HG02588 (cell line): ENCODE data around the gene PRKAG1.

Experiments
- ATAC-seq: cut with Tn5 transposase; IDR thresholded peaks from one replicate; pipeline ENCODE4 v1.9.1; 2021; ENCODE audit warnings: mild to moderate bottlenecking, moderate library complexity; ENCODE audit not compliant: unreplicated experiment

PRKAG1 gene

GRCh38 chr12:49050507-49051372 is 32.2 kb upstream of the PRKAG1 start:
- no peak for ATAC-seq

- ATAC-seq: no peak
These were observed 31.1 kb upstream of the PRKAG1 start for GRCh38 chr12:49049566-49050224.

- ATAC-seq: no peak
These were observed 30.4 kb upstream of the PRKAG1 start for GRCh38 chr12:49048953-49049352.

GRCh38 chr12:49046129-49046895 is 27.7 kb upstream of the PRKAG1 start:
- ATAC-seq: no peak

GRCh38 chr12:49044660-49045059 is 26.1 kb upstream of the PRKAG1 start:
- ATAC-seq: no peak

DNA sequence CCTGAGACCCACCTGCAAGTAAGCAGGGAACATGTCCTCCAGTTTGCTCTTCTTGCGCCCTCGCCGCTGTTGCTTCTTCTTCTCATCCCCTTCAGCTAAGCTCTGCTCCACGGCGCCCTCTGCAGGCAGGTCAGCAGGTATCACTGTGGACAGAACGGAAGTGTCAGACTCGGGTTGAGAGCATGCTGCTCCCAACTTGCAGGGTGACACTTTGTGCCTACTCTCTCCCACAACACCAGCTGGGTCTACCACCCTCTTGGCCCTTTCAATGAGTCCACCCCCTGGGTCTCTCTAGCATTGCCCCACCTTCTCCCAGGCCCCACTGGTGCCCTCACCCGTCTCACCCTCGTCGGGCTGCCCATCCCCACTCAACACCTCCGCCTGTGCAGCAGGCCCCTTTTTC is 25.3 kb upstream of the PRKAG1 start:
- ATAC-seq: no peak

GRCh38 chr12:49043241-49043640 is 24.7 kb upstream of the PRKAG1 start:
- ATAC-seq: no peak

- no peak for ATAC-seq
These were observed 23.4 kb upstream of the PRKAG1 start for GRCh38 chr12:49041881-49042484.

DNA sequence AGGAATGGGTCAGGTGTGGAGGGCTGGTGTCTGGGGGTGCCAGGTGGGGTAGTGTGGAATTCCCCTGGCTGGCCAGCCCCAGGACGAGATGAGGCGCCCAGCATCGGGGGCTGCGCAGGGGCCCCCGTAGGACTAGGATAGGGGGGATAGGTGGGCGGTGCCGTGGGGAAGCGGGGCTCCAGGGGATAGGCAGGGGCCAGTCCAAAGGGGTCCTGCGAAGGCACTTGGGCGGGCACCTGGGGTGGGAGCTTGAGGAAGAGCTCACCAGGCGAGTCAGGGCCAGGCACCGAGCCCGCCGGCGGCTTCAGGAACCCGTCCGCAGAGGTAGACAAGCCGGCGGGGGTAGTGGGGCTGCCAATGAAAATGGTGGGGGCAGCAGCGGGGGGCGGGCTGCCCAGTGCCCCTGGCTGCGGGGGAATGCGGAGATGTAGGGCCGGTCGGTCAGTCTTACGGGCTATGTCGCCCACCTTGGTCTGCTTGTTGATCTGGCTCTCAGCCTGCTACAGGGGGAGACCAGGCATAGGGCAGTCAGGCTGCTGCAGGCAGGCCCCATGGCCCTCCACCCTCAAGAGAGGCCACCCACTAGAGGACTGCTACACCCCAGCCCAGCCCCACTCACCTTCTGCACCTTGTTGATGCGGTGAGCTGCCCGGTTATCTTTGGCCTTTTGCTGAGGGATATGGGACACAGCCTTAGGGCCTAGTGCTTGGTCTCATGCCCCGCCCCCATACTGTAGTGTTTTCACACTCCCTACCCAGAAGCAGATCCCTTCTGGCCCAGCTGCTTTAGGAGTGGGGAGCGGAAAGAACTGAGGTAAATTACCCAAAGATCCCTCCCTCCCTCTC is 22.7 kb upstream of the PRKAG1 start:
- ATAC-seq: no peak

- ATAC-seq: no peak
These were observed 21.8 kb upstream of the PRKAG1 start for GRCh38 chr12:49040364-49040855.

DNA sequence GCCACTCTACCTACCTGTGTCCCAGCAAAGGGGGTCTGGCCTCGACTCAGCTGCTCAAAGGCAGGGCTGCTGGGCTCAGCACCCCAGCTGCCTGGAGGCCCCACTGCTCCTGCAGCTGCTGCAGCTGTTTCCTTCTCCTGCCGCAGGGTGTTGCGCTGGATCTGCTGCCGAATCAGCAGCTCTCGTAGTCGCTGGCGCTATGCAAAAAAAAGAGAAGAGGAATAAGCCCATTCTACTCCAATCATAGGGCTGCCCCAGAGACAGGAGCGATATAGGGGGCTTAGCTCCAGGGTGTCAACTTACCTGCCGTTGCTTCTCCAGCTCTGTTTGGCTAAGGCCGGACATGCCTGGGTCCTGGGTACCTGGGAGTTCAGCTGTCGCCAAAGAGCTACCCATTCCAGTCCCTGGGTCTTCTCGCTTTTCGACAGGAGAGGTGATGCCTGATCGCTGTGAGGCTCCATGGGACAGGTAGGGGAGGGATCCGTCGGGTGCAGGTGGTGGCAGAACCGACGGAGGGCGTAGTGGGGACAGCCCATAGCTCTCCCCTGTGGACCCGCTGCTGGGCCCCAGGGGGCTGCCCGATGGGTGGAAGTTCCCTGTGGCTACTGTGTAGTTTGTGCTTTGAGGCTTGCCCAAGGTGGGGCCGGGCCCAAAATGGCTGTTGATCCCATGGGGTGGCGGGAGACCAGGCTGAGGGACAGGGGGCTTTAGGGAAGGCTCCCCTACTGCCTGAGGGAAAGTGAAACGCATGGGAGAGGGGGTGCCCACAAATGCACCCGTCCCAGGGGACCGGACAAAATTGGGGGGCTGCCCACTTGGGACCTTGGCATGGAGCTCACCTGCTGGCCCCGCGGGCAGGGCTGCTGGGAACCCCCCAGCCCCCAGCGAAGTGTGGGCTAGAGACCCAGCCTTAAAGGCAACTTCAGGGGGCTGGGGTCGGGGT is 21.1 kb upstream of the PRKAG1 start:
- no peak for ATAC-seq

DNA sequence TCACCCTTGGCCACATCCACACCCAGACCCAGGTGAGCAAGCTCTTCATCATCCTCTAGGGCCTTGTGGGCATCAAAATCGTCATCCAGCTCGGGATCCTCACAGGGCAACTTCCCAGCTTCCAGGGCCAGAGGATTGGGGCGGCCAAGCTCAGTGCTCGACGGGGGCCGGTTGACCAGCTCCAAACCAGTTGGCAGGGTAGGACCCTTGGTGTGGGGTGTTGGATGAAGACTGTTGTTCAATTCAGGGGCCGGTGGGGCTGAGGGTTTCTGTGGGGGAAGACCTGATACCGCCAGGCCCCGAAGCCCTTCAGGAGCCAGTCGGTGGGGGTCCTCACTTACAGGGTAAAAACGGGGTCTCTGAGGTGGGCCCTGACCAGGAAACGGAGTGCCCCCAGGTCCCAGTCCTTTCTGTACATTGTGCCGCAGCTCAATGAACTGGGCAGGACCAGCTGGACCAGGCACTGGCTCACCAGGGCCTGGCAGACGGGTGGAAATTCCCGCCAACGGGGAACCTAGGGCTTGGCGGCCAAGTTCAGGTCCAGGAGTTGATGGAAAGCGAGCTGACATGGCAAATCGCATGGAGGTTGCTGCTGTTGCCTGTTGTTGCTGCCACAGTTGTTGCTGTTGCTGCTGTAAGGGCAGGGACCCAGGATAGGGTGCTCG is 19.8 kb upstream of the PRKAG1 start:
- no peak for ATAC-seq

GRCh38 chr12:49037947-49038237 is 19.3 kb upstream of the PRKAG1 start:
- ATAC-seq: no peak

- ATAC-seq: no peak
These were observed 18.8 kb upstream of the PRKAG1 start for GRCh38 chr12:49037111-49037946.

DNA sequence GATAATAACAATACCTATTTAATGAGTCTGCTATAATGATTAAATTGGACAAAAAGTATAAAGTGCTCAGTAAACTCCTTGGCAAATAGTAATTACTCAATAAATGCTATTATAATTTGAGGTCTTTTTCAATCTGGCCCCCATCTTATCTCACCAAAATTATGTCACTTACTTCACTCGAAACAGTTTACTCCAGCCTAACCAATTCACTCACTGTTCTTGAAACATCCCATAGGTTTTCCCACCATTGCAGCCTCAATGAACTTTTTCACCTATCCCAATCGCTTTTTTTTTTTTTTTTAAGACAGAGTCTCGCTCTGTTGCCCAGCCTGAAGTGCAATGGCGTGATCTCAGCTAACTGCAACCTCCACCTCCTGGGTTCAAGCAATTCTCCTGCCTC is 17.5 kb upstream of the PRKAG1 start:
- ATAC-seq: no peak

- no peak for ATAC-seq
These were observed 15.7 kb upstream of the PRKAG1 start for GRCh38 chr12:49034286-49034622.

- no peak for ATAC-seq
These were observed 15.2 kb upstream of the PRKAG1 start for GRCh38 chr12:49033611-49034285.
